GM12878 (cell line): ENCODE measurements around the gene JMJD6. TPM values are rescaled to one million over a fixed set of nuclear protein-coding genes. Genes with fewer than 3 reads are reported as not detected.

Experiments used
- ATF2 ChIP-seq: IDR thresholded peaks from 2 replicates; pipeline ENCODE4 v1.6.1; 2012; ENCODE audit warnings: low read length, inconsistent platforms
- BCLAF1 ChIP-seq: fragments of 450-650 bp; IDR thresholded peaks from 2 replicates; pipeline ENCODE4 v1.6.1; 2017; ENCODE audit warnings: antibody characterized with exemption, mild to moderate bottlenecking, moderate library complexity
- CREM ChIP-seq: IDR thresholded peaks from 2 replicates; pipeline ENCODE4 v1.6.1; 2014; ENCODE audit warnings: antibody characterized with exemption, low read depth
- EZH2 ChIP-seq: IDR thresholded peaks from 2 replicates; pipeline ENCODE4 v1.6.1; 2012; ENCODE audit warnings: low read depth, mild to moderate bottlenecking, control low read depth, inconsistent platforms, low read length, borderline replicate concordance; ENCODE audit not compliant: control insufficient read depth
- HDAC2 ChIP-seq: fragments of 200-600 bp; sonication (generic); IDR thresholded peaks from 2 replicates; pipeline ENCODE4 v1.6.1; 2017
- KAT2A ChIP-seq: conservative IDR thresholded peaks from 2 replicates; pipeline ENCODE4 v1.6.1; 2011; ENCODE audit warnings: low read depth, low read length; ENCODE audit not compliant: control insufficient read depth
- LARP7 ChIP-seq: fragments of 450-650 bp; IDR thresholded peaks from 2 replicates; pipeline ENCODE4 v1.6.1; 2017; ENCODE audit warnings: mild to moderate bottlenecking
- NFYB ChIP-seq: IDR thresholded peaks from 2 replicates; pipeline ENCODE4 v1.6.1; 2011; ENCODE audit warnings: low read depth, mild to moderate bottlenecking, low read length, improper control_type of control experiment, moderate library complexity; ENCODE audit not compliant: insufficient read depth
- PAX5 ChIP-seq: IDR thresholded peaks from 2 replicates; pipeline ENCODE4 v1.6.1; 2011; ENCODE audit warnings: low read depth, low read length, borderline replicate concordance
- PML ChIP-seq: IDR thresholded peaks from 2 replicates; pipeline ENCODE4 v1.6.1; 2012; ENCODE audit warnings: low read length, inconsistent platforms
- POU2F2 ChIP-seq: IDR thresholded peaks from 3 replicates; pipeline ENCODE4 v1.6.1; 2011; ENCODE audit warnings: low read depth, mild to moderate bottlenecking, low read length, borderline replicate concordance
- RBBP5 ChIP-seq: fragments of 200-600 bp; sonication (generic); conservative IDR thresholded peaks from 2 replicates; pipeline ENCODE4 v1.6.1; 2016
- RELA ChIP-seq: fragments of 450-650 bp; IDR thresholded peaks from 2 replicates; pipeline ENCODE4 v1.8.0; 2014; ENCODE audit warnings: borderline replicate concordance; ENCODE audit not compliant: partially characterized antibody
- SUZ12 ChIP-seq: fragments of 200-600 bp; sonication (generic); IDR thresholded peaks from one replicate; pipeline ENCODE4 v1.6.1; 2018; ENCODE audit warnings: antibody characterized with exemption, mild to moderate bottlenecking; ENCODE audit not compliant: unreplicated experiment
- TAF1 ChIP-seq: IDR thresholded peaks from 2 replicates; pipeline ENCODE4 v1.6.1; 2011; ENCODE audit warnings: mild to moderate bottlenecking, low read depth, low read length, borderline replicate concordance
- TCF12 ChIP-seq: IDR thresholded peaks from 2 replicates; pipeline ENCODE4 v1.6.1; 2011; ENCODE audit warnings: low read depth, mild to moderate bottlenecking, low read length
- ZNF207 ChIP-seq: fragments of 450-650 bp; IDR thresholded peaks from 2 replicates; pipeline ENCODE4 v1.6.1; 2014; ENCODE audit warnings: antibody characterized with exemption, mild to moderate bottlenecking, borderline replicate concordance
- ZNF687 ChIP-seq: fragments of 450-650 bp; IDR thresholded peaks from 2 replicates; pipeline ENCODE4 v1.6.1; 2017; ENCODE audit warnings: mild to moderate bottlenecking, moderate library complexity
- ZZZ3 ChIP-seq: IDR thresholded peaks from 2 replicates; pipeline ENCODE4 v1.6.1; 2011; ENCODE audit warnings: low read depth; ENCODE audit not compliant: control insufficient read depth, insufficient read length
- polyA plus RNA-seq, 11 experiments: library from polyadenylated mRNA; depleted of rRNA in 4 of 11; unstranded in 6 of 11; stranded (reverse) in 5 of 11; fragments of >200 nt; fragmentation: Nextera tagmentation in 4 of 11; fragmentation: Illumina TruSeq in 1 of 11; extraction: Ambion mirVana in 4 of 11; extraction: Trizol in 1 of 11; gene quantifications; 1 replicate in 1 of 11; 2 replicates in 10 of 11; pipeline versions ENCODE4 v1.2.1 to v1.2.3, GENCODE V29; 2011 to 2016; ENCODE audit warnings: inconsistent platforms in 2 of 11, missing spikeins in 2 of 11, low read depth in 1 of 11
- total RNA-seq, 4 experiments: library from RNA; depleted of rRNA in 3 of 4; stranded (reverse); fragments of >200 nt in 3 of 4; fragmentation: Illumina TruSeq in 1 of 4; extraction: Trizol in 1 of 4; gene quantifications; 2 replicates each; pipeline versions ENCODE4 v1.2.1 to v1.2.3, GENCODE V29; 2013 to 2021
- TF ChIP-seq, protein P1 (sequence below): fragments of 450-650 bp; IDR thresholded peaks from 2 replicates; pipeline ENCODE4 v1.6.1; 2016; ENCODE audit warnings: mild to moderate bottlenecking
- TF ChIP-seq, protein P2 (sequence below): IDR thresholded peaks from 2 replicates; pipeline ENCODE4 v1.6.1; 2011; ENCODE audit warnings: low read depth, mild to moderate bottlenecking, low read length, moderate library complexity, borderline replicate concordance; ENCODE audit errors: extremely low read depth

Gene JMJD6
- total and polyA plus RNA-seq, 10 of the 15 experiments (the other 5 are each of a cell fraction or from before 2014, with no cell fraction given), result 1.2 to 36.0 (median 22.2) TPM

DNA sequence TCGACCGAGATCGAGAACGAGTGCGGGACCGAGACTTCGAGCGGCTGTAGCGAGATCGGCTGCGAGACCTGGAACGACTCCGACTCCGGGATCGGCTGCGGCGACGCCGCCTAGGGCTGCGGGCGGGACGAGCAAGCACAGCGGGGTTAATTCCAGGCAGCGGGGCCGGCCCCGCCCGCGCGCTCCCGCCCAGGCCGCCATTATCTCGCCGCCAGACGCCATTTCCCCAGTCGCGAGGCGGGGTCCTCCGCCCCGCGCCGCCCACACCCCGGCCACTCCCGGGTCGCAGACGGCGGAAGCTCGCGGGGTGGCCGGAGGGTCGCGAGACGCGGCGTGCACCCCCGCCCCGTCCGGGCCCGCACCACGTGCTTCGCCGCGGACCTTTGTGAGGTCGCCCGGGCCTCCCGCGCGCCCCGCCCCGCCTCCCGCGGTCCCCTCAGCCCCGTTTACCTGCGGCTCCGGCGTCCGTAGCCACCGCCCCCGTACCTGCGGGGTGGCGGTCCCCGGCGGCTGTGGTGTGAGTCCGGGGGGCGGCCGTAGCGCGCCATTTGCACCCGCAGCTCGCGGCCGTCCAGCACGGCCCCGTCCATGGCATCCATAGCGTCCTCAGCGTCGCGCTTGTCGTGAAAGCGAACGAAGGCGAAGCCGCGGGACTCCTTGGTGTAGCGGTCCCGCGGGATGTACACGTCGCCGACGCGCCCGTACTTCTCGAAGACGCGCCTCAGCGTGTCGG, 10.1 kb upstream of the JMJD6 start (continued):
- TF ChIP-seq ATF2, result no peak
- TF ChIP-seq LARP7, result peak; percentile 82
- peak; percentile 20; the same call in 1 of the 2 replicates for TF ChIP-seq PAX5
- no peak for TF ChIP-seq SUZ12
- 0 out of 3 replicates have a peak, but pooled peaks have one; percentile 31 for TF ChIP-seq POU2F2
- TF ChIP-seq RELA, result no peak
- TF ChIP-seq, protein P1, sequence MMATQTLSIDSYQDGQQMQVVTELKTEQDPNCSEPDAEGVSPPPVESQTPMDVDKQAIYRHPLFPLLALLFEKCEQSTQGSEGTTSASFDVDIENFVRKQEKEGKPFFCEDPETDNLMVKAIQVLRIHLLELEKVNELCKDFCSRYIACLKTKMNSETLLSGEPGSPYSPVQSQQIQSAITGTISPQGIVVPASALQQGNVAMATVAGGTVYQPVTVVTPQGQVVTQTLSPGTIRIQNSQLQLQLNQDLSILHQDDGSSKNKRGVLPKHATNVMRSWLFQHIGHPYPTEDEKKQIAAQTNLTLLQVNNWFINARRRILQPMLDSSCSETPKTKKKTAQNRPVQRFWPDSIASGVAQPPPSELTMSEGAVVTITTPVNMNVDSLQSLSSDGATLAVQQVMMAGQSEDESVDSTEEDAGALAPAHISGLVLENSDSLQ, result no peak
- no peak for TF ChIP-seq CREM
- no peak for TF ChIP-seq TCF12
- no peak for TF ChIP-seq ZZZ3
- TF ChIP-seq RBBP5, result no peak
- TF ChIP-seq HDAC2, result no peak
- no peak for TF ChIP-seq EZH2
- TF ChIP-seq ZNF687, result peak; percentile 67; the same call in 1 of the 2 replicates
- no peak for TF ChIP-seq PML
- TF ChIP-seq ZNF207, result no peak
- no peak for TF ChIP-seq BCLAF1
- TF ChIP-seq, protein P2, sequence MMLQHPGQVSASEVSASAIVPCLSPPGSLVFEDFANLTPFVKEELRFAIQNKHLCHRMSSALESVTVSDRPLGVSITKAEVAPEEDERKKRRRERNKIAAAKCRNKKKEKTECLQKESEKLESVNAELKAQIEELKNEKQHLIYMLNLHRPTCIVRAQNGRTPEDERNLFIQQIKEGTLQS, result no peak
- TF ChIP-seq KAT2A, result no peak
- no peak for TF ChIP-seq NFYB
- TF ChIP-seq TAF1, result no peak; the same call in 1 of the 2 replicates
